Brain pericyte (primary cell): Measurements from ENCODE around the gene FMR1NB.

Source experiments
- DNase-seq: peaks from one replicate; pipeline ENCODE4 v3.0.0-alpha.2; 2012; ENCODE audit warnings: low read depth, low spot score

FMR1NB gene

GRCh38 chrX:148069759-148070503 lies 88.8 kb downstream of the FMR1NB start:
- DNase-seq, result no peak

- DNase-seq, result no peak
These were observed 89.4 kb downstream of the FMR1NB start for GRCh38 chrX:148070504-148070877.
